ENCODE results near the gene RASA1.

RASA1 gene

GRCh38 chr5:87361536-87362213 is 94.0 kb downstream of the RASA1 start:
- no peak for DNase-seq

GRCh38 chr5:87367243-87367642 is 99.6 kb downstream of the RASA1 start:
- DNase-seq = no peak

GRCh38 chr5:87368601-87369000 is 100.9 kb downstream of the RASA1 start:
- DNase-seq = no peak

- DNase-seq = no peak
Measured at GRCh38 chr5:87369431-87369830, 101.7 kb downstream of the RASA1 start.

- DNase-seq = no peak
Measured at GRCh38 chr5:87372705-87373104, 105.0 kb downstream of the RASA1 start.

GRCh38 chr5:87382224-87382623 is 114.5 kb downstream of the RASA1 start:
- no peak for DNase-seq

- DNase-seq = no peak
Measured at GRCh38 chr5:87383216-87383615, 115.5 kb downstream of the RASA1 start.

GRCh38 chr5:87385802-87386201 is 118.1 kb downstream of the RASA1 start:
- DNase-seq = no peak

- no peak for DNase-seq
Measured at GRCh38 chr5:87388129-87388528, 120.4 kb downstream of the RASA1 start.

GRCh38 chr5:87389296-87390034 is 121.8 kb downstream of the RASA1 start:
- DNase-seq = no peak

- no peak for DNase-seq
Measured at GRCh38 chr5:87390075-87390474, 122.4 kb downstream of the RASA1 start.

- DNase-seq = no peak
Measured at GRCh38 chr5:87390576-87391199, 123.0 kb downstream of the RASA1 start.

GRCh38 chr5:87392170-87392569 is 124.5 kb downstream of the RASA1 start:
- DNase-seq = no peak

- no peak for DNase-seq
Measured at GRCh38 chr5:87392801-87393200, 125.1 kb downstream of the RASA1 start.

- no peak for DNase-seq
Measured at GRCh38 chr5:87393331-87393730, 125.6 kb downstream of the RASA1 start.

- DNase-seq = no peak
Measured at GRCh38 chr5:87394411-87395165, 126.9 kb downstream of the RASA1 start.

GRCh38 chr5:87398981-87399614 is 131.4 kb downstream of the RASA1 start:
- DNase-seq = no peak

GRCh38 chr5:87399720-87400119 is 132.0 kb downstream of the RASA1 start:
- DNase-seq = no peak

- no peak for DNase-seq
Measured at GRCh38 chr5:87400305-87400899, 132.7 kb downstream of the RASA1 start.

- DNase-seq = no peak
Measured at GRCh38 chr5:87401626-87402025, 133.9 kb downstream of the RASA1 start.

- no peak for DNase-seq
Measured at GRCh38 chr5:87403409-87403808, 135.7 kb downstream of the RASA1 start.

- no peak for DNase-seq
Measured at GRCh38 chr5:87403899-87404298, 136.2 kb downstream of the RASA1 start.

Data from GOT3 (cell line).